BE2C (cell line): Measurements from ENCODE around the gene PPP1R12C. TPM values are rescaled to one million over a fixed set of nuclear protein-coding genes. Genes with fewer than 3 reads are reported as not detected.
A peak's percentile ranks its signal among the peaks of the same experiment; 100 is the strongest.

ENCODE experiments used
- DNase-seq: peaks from one replicate; pipeline ENCODE4 v3.0.0-alpha.2; 2020
- H3K27me3 ChIP-seq: fragments of 250-450 bp; sonication (Bioruptor Pico); 2 replicates; pipeline ENCODE4 v1.5.1; 2020; ENCODE audit warnings: mild to moderate bottlenecking
- H3K36me3 ChIP-seq: fragments of 250-450 bp; sonication (Bioruptor Pico); 2 replicates; pipeline ENCODE4 v1.5.1; 2020; ENCODE audit warnings: mild to moderate bottlenecking
- H3K4me1 ChIP-seq: fragments of 250-450 bp; sonication (Bioruptor Pico); 2 replicates; pipeline ENCODE4 v1.5.1; 2020
- H3K4me3 ChIP-seq: 2 replicates; pipeline ENCODE4 v1.5.1; 2011; ENCODE audit warnings: low read depth, low read length
- H3K9me3 ChIP-seq: fragments of 250-450 bp; sonication (Bioruptor Pico); 2 replicates; pipeline ENCODE4 v1.5.1; 2020
- CTCF ChIP-seq: IDR thresholded peaks from 2 replicates; pipeline ENCODE4 v1.5.1; 2012; ENCODE audit warnings: mild to moderate bottlenecking, low read depth, low read length
- polyA plus RNA-seq: library from polyadenylated mRNA; unstranded; fragments of >200 nt; gene quantifications from one replicate; pipeline ENCODE4 v1.2.1, GENCODE V29; 2012; ENCODE audit warnings: low read depth, missing spikeins; ENCODE audit not compliant: insufficient read length, insufficient read depth

PPP1R12C gene
- 75.9 TPM for polyA plus RNA-seq

- 0 out of 2 replicates have a peak, but pooled peaks cover 2% of the 10 kb centered on the region for H3K36me3 ChIP-seq
- H3K9me3 ChIP-seq = no peaks in the 10 kb centered on the region
- no peaks in the 10 kb centered on the region for H3K4me1 ChIP-seq
- DNase-seq = no peak
- peaks cover 18% of the 10 kb centered on the region for H3K27me3 ChIP-seq
- TF ChIP-seq CTCF = no peak
- peak within 1 kb of the TSS; percentile 94 for H3K4me3 ChIP-seq
Observed at GRCh38 chr19:55116859-55117662, at the start of gene PPP1R12C. Gene PPP1R12C (minus strand): TSS chr19:55117637. CDS start chr19:55117543, 94 bp downstream.

GRCh38 chr19:55166530-55167268, 49.3 kb upstream of the PPP1R12C start, which contains the start of gene DNAAF3:
Gene DNAAF3 (minus strand): TSS chr19:55166613. CDS start chr19:55166413, 200 bp downstream.
- H3K27me3 ChIP-seq = peaks cover 39% of the 10 kb centered on the region
- no peaks in the 10 kb centered on the region for H3K36me3 ChIP-seq
- DNase-seq = peak; percentile 98
- TF ChIP-seq CTCF = no peak
- peak within 1 kb of the TSS; percentile 56 for H3K4me3 ChIP-seq
- no peaks in the 10 kb centered on the region for H3K9me3 ChIP-seq
- H3K4me1 ChIP-seq = no peaks in the 10 kb centered on the region

GRCh38 chr19:55165952-55166529, 48.6 kb upstream of the PPP1R12C start:
- Histone ChIP-seq H3K4me3 (peak overlapping the region; percentile 56), H3K27me3 (peaks cover 39% of the 10 kb centered on the region), H3K4me1 (no peaks in the 10 kb centered on the region), H3K36me3 (no peaks in the 10 kb centered on the region), H3K9me3 (no peaks in the 10 kb centered on the region)
- peak; percentile 77 for TF ChIP-seq CTCF
- DNase-seq = peak; percentile 84

GRCh38 chr19:55161571-55162322, 44.3 kb upstream of the PPP1R12C start:
- Histone ChIP-seq H3K36me3 (no peaks in the 10 kb centered on the region), H3K4me1 (no peaks in the 10 kb centered on the region), H3K27me3 (peaks cover 15% of the 10 kb centered on the region), H3K4me3 (no peak overlapping the region), H3K9me3 (no peaks in the 10 kb centered on the region)
- no peak for TF ChIP-seq CTCF
- DNase-seq = no peak

GRCh38 chr19:55160986-55161365, 43.5 kb upstream of the PPP1R12C start:
- H3K36me3 ChIP-seq = no peaks in the 10 kb centered on the region
- TF ChIP-seq CTCF = no peak
- H3K4me3 ChIP-seq = no peak overlapping the region
- peaks cover 15% of the 10 kb centered on the region for H3K27me3 ChIP-seq
- H3K4me1 ChIP-seq = no peaks in the 10 kb centered on the region
- DNase-seq = no peak
- H3K9me3 ChIP-seq = no peaks in the 10 kb centered on the region
